ENCODE data around the gene GALNS. TPM values are rescaled to one million over a fixed set of nuclear protein-coding genes. Genes with fewer than 3 reads are reported as not detected.

GALNS gene
- polyA plus RNA-seq, 1 donor from 2014 or later = 19.4 TPM

- no peak overlapping the region for H3K4me3 ChIP-seq (ENCODE audit: low read length)
- no peaks in the 10 kb centered on the region for H3K9me2 ChIP-seq (ENCODE audit: insufficient read depth, low read length)
- no peaks in the 10 kb centered on the region for H3K27me3 ChIP-seq (ENCODE audit: insufficient read depth, low read depth, low read length)
- no peaks in the 10 kb centered on the region for H4K20me1 ChIP-seq (ENCODE audit: insufficient read depth)
- H3F3A ChIP-seq (ENCODE audit: insufficient read depth, low read length, poor library complexity, severe bottlenecking) = no peaks in the 10 kb centered on the region
- no peak overlapping the region for H3K9ac ChIP-seq (ENCODE audit: low read length)
- H2AFZ ChIP-seq (ENCODE audit: low read depth, low read length) = no peak overlapping the region
- no peak overlapping the region for H3K4me2 ChIP-seq (ENCODE audit: low read length)
- no peaks in the 10 kb centered on the region for H3K36me3 ChIP-seq (ENCODE audit: insufficient read depth, low read length)
- H3K9me3 ChIP-seq (ENCODE audit: low read length) = no peaks in the 10 kb centered on the region
- TF ChIP-seq RAD21 (conservative IDR thresholded peaks at IDR 0.05) (no peak), EZH2 (IDR thresholded peaks at IDR 0.05; ENCODE audit: borderline replicate concordance, insufficient read depth, low read length, poor library complexity, severe bottlenecking) (no peak), MXI1 (conservative IDR thresholded peaks at IDR 0.05; ENCODE audit: poor library complexity, severe bottlenecking) (no peak), SMC3 (conservative IDR thresholded peaks at IDR 0.05; ENCODE audit: poor library complexity) (no peak), TAF1 (IDR thresholded peaks at IDR 0.05; ENCODE audit: low read depth) (no peak), EP300 (conservative IDR thresholded peaks at IDR 0.05; ENCODE audit: poor library complexity, severe bottlenecking) (no peak), CTCF (IDR thresholded peaks at IDR 0.05; ENCODE audit: poor library complexity, severe bottlenecking) (no peak), POLR2AphosphoS5 (IDR thresholded peaks at IDR 0.05) (no peak)
- TF ChIP-seq, protein P1, sequence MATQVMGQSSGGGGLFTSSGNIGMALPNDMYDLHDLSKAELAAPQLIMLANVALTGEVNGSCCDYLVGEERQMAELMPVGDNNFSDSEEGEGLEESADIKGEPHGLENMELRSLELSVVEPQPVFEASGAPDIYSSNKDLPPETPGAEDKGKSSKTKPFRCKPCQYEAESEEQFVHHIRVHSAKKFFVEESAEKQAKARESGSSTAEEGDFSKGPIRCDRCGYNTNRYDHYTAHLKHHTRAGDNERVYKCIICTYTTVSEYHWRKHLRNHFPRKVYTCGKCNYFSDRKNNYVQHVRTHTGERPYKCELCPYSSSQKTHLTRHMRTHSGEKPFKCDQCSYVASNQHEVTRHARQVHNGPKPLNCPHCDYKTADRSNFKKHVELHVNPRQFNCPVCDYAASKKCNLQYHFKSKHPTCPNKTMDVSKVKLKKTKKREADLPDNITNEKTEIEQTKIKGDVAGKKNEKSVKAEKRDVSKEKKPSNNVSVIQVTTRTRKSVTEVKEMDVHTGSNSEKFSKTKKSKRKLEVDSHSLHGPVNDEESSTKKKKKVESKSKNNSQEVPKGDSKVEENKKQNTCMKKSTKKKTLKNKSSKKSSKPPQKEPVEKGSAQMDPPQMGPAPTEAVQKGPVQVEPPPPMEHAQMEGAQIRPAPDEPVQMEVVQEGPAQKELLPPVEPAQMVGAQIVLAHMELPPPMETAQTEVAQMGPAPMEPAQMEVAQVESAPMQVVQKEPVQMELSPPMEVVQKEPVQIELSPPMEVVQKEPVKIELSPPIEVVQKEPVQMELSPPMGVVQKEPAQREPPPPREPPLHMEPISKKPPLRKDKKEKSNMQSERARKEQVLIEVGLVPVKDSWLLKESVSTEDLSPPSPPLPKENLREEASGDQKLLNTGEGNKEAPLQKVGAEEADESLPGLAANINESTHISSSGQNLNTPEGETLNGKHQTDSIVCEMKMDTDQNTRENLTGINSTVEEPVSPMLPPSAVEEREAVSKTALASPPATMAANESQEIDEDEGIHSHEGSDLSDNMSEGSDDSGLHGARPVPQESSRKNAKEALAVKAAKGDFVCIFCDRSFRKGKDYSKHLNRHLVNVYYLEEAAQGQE (IDR thresholded peaks at IDR 0.05; ENCODE audit: borderline replicate concordance) = no peak
- no peak overlapping the region for H3K27ac ChIP-seq (ENCODE audit: low read length)
- no peaks in the 10 kb centered on the region for H3K79me2 ChIP-seq (replicated peaks; ENCODE audit: insufficient read depth, low read length)
Observed at GRCh38 chr16:88826070-88826840, 30.5 kb downstream of the GALNS start.

DNA sequence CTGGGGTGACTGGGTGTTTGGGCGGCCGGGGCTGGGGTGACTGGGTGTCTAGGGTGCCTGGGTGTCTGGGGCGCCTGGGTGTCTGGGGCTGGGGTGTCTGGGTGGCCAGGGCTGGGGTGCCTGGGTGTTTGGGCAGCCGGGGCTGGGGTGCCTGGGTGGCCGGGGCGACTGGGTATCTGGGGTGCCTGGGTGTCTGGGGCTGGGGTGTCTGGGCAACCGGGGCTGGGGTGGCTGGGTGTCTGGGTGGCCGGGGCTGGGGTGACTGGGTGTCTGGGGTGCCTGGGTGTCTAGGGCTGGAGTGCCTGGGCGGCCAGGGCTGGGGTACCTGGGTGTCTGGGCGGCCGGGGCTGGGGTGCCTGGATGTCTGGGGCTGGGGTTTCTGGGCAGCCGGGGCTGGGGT, 31.6 kb downstream of the GALNS start:
- Histone ChIP-seq H4K20me1 (ENCODE audit: insufficient read depth) (no peaks in the 10 kb centered on the region), H3K9ac (ENCODE audit: low read length) (no peak overlapping the region), H3K27me3 (ENCODE audit: insufficient read depth, low read depth, low read length) (no peaks in the 10 kb centered on the region), H3K9me2 (ENCODE audit: insufficient read depth, low read length) (no peaks in the 10 kb centered on the region), H3K79me2 (replicated peaks; ENCODE audit: insufficient read depth, low read length) (no peaks in the 10 kb centered on the region), H3K9me3 (ENCODE audit: low read length) (no peaks in the 10 kb centered on the region), H3K27ac (ENCODE audit: low read length) (no peak overlapping the region), H2AFZ (ENCODE audit: low read depth, low read length) (no peak overlapping the region), H3F3A (ENCODE audit: insufficient read depth, low read length, poor library complexity, severe bottlenecking) (no peaks in the 10 kb centered on the region), H3K4me3 (ENCODE audit: low read length) (no peak overlapping the region), H3K4me2 (ENCODE audit: low read length) (no peak overlapping the region), H3K36me3 (ENCODE audit: insufficient read depth, low read length) (no peaks in the 10 kb centered on the region)
- TF ChIP-seq EZH2 (IDR thresholded peaks at IDR 0.05; ENCODE audit: borderline replicate concordance, insufficient read depth, low read length, poor library complexity, severe bottlenecking) (no peak), EP300 (conservative IDR thresholded peaks at IDR 0.05; ENCODE audit: poor library complexity, severe bottlenecking) (no peak)
